ENCODE results near the gene CDH10. TPM values are rescaled to one million over a fixed set of nuclear protein-coding genes. Genes with fewer than 3 reads are reported as not detected.

Gene CDH10
- total and polyA plus RNA-seq, 4 donors = 0.09 TPM; not detected in 3

GRCh38 chr5:24497591-24498157, 147.1 kb downstream of the CDH10 start:
- Histone ChIP-seq H3K4me3 (ENCODE audit: low read depth in 1 of 3, low read length in 3 of 3) (no peak overlapping the region), H3K9ac (ENCODE audit: low read depth in 1 of 2, low read length in 2 of 2) (no peak overlapping the region), H3K36me3 (ENCODE audit: control insufficient read depth in 4 of 4, insufficient read depth in 3 of 4, low read depth in 1 of 4, low read length in 3 of 4) (no peaks in the 10 kb centered on the region), H3K9me3 (ENCODE audit: control insufficient read depth in 4 of 4, low read length in 3 of 4) (no peaks in the 10 kb centered on the region), H3K4me1 (ENCODE audit: control insufficient read depth in 4 of 4, insufficient read depth in 4 of 4, low read length in 3 of 4) (peaks cover 0 to 2% (median 0%) of the 10 kb centered on the region in 4 donors), H3K27me3 (ENCODE audit: control insufficient read depth in 4 of 4, insufficient read depth in 4 of 4, low read length in 3 of 4) (no peaks in the 10 kb centered on the region), H3K27ac (ENCODE audit: low read depth in 1 of 2, low read length in 2 of 2) (no peak overlapping the region)
- TF ChIP-seq, protein P1, sequence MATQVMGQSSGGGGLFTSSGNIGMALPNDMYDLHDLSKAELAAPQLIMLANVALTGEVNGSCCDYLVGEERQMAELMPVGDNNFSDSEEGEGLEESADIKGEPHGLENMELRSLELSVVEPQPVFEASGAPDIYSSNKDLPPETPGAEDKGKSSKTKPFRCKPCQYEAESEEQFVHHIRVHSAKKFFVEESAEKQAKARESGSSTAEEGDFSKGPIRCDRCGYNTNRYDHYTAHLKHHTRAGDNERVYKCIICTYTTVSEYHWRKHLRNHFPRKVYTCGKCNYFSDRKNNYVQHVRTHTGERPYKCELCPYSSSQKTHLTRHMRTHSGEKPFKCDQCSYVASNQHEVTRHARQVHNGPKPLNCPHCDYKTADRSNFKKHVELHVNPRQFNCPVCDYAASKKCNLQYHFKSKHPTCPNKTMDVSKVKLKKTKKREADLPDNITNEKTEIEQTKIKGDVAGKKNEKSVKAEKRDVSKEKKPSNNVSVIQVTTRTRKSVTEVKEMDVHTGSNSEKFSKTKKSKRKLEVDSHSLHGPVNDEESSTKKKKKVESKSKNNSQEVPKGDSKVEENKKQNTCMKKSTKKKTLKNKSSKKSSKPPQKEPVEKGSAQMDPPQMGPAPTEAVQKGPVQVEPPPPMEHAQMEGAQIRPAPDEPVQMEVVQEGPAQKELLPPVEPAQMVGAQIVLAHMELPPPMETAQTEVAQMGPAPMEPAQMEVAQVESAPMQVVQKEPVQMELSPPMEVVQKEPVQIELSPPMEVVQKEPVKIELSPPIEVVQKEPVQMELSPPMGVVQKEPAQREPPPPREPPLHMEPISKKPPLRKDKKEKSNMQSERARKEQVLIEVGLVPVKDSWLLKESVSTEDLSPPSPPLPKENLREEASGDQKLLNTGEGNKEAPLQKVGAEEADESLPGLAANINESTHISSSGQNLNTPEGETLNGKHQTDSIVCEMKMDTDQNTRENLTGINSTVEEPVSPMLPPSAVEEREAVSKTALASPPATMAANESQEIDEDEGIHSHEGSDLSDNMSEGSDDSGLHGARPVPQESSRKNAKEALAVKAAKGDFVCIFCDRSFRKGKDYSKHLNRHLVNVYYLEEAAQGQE (IDR thresholded peaks at IDR 0.05) = no peak
- no peak for TF ChIP-seq SP1 (IDR thresholded peaks at IDR 0.05)
- no peak for TF ChIP-seq EGR1 (IDR thresholded peaks at IDR 0.05; ENCODE audit: low read depth in 2 of 2)
- TF ChIP-seq JUND (IDR thresholded peaks at IDR 0.05) = no peak
- no peak for TF ChIP-seq ZBTB33 (IDR thresholded peaks at IDR 0.05)
- no peak for TF ChIP-seq TAF1 (conservative IDR thresholded peaks at IDR 0.05)
- TF ChIP-seq, protein P2, sequence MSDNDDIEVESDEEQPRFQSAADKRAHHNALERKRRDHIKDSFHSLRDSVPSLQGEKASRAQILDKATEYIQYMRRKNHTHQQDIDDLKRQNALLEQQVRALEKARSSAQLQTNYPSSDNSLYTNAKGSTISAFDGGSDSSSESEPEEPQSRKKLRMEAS (IDR thresholded peaks at IDR 0.05) = no peak
- no peak for TF ChIP-seq RXRA (IDR thresholded peaks at IDR 0.05)
- no peak for TF ChIP-seq HNF4A (conservative IDR thresholded peaks at IDR 0.05)
- no peak for TF ChIP-seq YY1 (IDR thresholded peaks at IDR 0.05)
- no peak for TF ChIP-seq FOXA1 (IDR thresholded peaks at IDR 0.05)
- TF ChIP-seq, protein P3, sequence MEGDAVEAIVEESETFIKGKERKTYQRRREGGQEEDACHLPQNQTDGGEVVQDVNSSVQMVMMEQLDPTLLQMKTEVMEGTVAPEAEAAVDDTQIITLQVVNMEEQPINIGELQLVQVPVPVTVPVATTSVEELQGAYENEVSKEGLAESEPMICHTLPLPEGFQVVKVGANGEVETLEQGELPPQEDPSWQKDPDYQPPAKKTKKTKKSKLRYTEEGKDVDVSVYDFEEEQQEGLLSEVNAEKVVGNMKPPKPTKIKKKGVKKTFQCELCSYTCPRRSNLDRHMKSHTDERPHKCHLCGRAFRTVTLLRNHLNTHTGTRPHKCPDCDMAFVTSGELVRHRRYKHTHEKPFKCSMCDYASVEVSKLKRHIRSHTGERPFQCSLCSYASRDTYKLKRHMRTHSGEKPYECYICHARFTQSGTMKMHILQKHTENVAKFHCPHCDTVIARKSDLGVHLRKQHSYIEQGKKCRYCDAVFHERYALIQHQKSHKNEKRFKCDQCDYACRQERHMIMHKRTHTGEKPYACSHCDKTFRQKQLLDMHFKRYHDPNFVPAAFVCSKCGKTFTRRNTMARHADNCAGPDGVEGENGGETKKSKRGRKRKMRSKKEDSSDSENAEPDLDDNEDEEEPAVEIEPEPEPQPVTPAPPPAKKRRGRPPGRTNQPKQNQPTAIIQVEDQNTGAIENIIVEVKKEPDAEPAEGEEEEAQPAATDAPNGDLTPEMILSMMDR (IDR thresholded peaks at IDR 0.05; ENCODE audit: low read depth, low read length, missing input control) = no peak
- TF ChIP-seq GABPA (IDR thresholded peaks at IDR 0.05 in 1 of 2, conservative IDR thresholded peaks at IDR 0.05 in 1 of 2) = no peak
- TF ChIP-seq RAD21 (IDR thresholded peaks at IDR 0.05) = no peak
- TF ChIP-seq FOXA2 (IDR thresholded peaks at IDR 0.05) = no peak
- TF ChIP-seq NR2F2 (IDR thresholded peaks at IDR 0.05) = no peak
- TF ChIP-seq, protein P4, sequence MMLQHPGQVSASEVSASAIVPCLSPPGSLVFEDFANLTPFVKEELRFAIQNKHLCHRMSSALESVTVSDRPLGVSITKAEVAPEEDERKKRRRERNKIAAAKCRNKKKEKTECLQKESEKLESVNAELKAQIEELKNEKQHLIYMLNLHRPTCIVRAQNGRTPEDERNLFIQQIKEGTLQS (IDR thresholded peaks at IDR 0.05) = no peak
- TF ChIP-seq HNF4G (IDR thresholded peaks at IDR 0.05) = no peak
- WGBS = 69% methylated on average over 5 of the region's 5 CpGs
- DNase-seq (ENCODE audit: low spot score) = no peak
